ENCODE results near the gene SF3A2.

Gene SF3A2

GRCh38 chr19:2191456-2192310 lies 44.9 kb upstream of the SF3A2 start:
- no peak for TF ChIP-seq CTCF (IDR thresholded peaks at IDR 0.05; ENCODE audit: control insufficient read depth, extremely low read depth, insufficient read depth)
- no peak for DNase-seq (ENCODE audit: low read depth)
- H3K4me3 ChIP-seq (ENCODE audit: low read depth, low read length): no peak overlapping the region

DNA sequence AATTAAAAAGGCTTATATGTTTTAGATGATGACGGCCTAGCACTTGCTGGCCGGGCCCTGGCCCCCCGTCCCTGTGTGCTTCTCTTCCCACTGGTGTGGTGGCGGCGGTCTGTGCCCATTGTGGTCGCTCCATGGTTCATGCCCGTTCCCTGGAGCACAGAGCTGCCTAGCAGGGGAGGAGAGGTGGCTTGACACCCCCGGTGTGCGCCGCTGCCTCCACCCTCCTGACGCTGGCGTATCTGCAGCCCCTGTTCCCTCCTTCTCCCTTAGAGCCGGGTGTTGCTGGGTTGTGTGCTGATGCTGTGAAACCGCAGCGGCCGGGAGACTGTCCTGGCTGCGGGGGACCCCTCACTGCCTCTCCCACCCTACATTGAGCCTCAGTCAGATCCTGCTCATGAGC lies 43.8 kb upstream of the SF3A2 start:
- TF ChIP-seq CTCF (IDR thresholded peaks at IDR 0.05; ENCODE audit: control insufficient read depth, extremely low read depth, insufficient read depth): no peak
- DNase-seq (ENCODE audit: low read depth): no peak
- no peak overlapping the region for H3K4me3 ChIP-seq (ENCODE audit: low read depth, low read length)

DNA sequence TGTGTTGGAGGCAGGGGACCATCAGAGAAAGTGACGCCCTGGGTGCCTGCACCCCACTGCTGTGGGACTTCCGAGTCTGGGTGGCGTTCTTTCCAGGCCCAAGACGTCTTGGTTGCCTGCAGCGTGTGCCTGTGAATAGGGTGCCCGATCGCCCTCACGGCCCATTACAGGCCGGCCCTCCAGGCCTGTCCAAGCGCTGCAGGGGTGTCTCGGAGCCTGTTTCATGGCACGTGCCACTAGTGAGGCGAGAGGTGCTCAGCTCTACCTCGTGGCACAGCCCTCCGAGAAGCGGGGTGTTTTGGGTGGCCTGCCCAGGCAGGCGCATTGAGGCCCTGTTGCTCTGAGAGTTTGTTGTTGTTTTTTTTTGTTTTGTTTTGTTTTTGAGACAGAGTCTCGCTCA lies 42.8 kb upstream of the SF3A2 start:
- no peak overlapping the region for H3K4me3 ChIP-seq (ENCODE audit: low read depth, low read length)
- DNase-seq (ENCODE audit: low read depth): no peak
- TF ChIP-seq CTCF (IDR thresholded peaks at IDR 0.05; ENCODE audit: control insufficient read depth, extremely low read depth, insufficient read depth): no peak

DNA sequence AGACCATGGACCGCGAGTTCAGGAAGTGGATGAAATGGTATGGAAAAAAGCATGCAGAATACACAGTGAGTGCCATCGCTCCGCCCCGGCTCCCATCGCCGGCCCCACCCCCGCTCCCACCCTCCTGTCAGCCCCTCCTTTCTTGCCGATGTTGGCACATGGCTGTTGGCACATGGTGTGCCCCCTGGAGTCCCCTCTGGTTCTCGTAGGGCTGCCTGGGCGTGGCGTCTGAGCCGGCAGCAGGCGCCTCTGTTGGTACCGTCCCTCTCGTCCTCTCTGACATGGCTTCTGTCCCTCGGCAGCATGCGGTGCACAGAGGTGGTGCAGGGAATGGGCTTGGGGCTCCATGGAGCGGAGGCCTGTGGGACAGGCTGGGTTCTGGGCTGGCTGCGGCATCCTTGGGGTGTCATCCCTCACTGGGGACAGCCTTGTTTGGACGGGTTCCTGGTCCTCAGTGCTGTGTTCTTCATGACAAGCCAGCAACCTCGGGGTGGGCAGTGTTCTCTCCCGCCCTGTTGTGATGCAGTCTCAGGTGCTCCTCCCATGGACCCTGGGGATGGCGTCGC lies 42.0 kb upstream of the SF3A2 start:
- no peak for DNase-seq (ENCODE audit: low read depth)
- TF ChIP-seq CTCF (IDR thresholded peaks at IDR 0.05; ENCODE audit: control insufficient read depth, extremely low read depth, insufficient read depth): no peak
- H3K4me3 ChIP-seq (ENCODE audit: low read depth, low read length): no peak overlapping the region

DNA sequence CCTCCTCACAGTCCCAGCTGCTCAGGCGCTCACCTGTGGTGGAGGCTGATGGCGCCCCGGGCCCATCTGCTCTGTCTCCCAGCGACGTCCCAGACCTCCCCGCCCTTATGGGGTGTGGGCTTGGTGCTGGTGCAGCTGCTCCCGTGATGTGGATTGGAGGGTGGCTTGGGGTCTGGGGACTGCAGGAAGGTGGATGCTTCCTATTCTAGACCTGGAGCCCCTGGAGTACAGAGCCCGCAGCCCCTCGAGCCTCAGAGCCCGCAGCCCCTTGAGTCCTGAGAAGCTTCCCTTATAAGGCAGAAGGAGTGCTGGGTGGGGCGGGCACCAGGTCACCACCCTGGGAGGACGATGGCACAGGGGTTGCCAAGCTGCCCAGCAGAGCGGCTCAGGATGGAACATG lies 41.3 kb upstream of the SF3A2 start:
- no peak for DNase-seq (ENCODE audit: low read depth)
- no peak overlapping the region for H3K4me3 ChIP-seq (ENCODE audit: low read depth, low read length)
- TF ChIP-seq CTCF (IDR thresholded peaks at IDR 0.05; ENCODE audit: control insufficient read depth, extremely low read depth, insufficient read depth): no peak

DNA sequence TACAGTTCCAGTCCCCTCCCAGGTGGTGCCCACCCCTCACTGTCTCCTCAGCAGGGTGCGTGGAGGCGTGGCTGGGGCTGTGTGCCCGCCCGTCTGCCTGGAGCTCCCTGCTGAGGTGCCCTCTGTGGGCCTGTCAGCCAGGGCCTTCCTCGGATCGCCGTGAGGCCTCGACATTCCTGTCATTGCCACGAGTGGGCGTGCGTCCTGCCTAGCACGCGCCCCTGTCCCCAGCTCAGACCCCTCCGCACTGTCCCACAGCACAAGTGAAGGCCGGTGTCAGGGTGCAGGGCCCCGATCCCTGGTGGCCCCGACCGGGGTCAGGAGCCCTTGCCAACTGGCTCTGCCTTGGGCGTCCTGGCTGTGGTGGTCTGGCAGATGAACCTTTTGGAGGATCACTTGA lies 40.7 kb upstream of the SF3A2 start:
- no peak for TF ChIP-seq CTCF (IDR thresholded peaks at IDR 0.05; ENCODE audit: control insufficient read depth, extremely low read depth, insufficient read depth)
- H3K4me3 ChIP-seq (ENCODE audit: low read depth, low read length): no peak overlapping the region
- DNase-seq (ENCODE audit: low read depth): no peak
